Articular chondrocyte of knee joint (primary cell): ENCODE data around the gene ZNF470. TPM values are rescaled to one million over a fixed set of nuclear protein-coding genes. Genes with fewer than 3 reads are reported as not detected.

Experiments
- total RNA-seq: library from RNA; depleted of rRNA; stranded (reverse); fragments of >200 nt; gene quantifications from 2 replicates; pipeline ENCODE4 v1.2.3, GENCODE V29; 2012

ZNF470 gene
- 7.7 and 10.1 TPM in 2 replicates for total RNA-seq

DNA sequence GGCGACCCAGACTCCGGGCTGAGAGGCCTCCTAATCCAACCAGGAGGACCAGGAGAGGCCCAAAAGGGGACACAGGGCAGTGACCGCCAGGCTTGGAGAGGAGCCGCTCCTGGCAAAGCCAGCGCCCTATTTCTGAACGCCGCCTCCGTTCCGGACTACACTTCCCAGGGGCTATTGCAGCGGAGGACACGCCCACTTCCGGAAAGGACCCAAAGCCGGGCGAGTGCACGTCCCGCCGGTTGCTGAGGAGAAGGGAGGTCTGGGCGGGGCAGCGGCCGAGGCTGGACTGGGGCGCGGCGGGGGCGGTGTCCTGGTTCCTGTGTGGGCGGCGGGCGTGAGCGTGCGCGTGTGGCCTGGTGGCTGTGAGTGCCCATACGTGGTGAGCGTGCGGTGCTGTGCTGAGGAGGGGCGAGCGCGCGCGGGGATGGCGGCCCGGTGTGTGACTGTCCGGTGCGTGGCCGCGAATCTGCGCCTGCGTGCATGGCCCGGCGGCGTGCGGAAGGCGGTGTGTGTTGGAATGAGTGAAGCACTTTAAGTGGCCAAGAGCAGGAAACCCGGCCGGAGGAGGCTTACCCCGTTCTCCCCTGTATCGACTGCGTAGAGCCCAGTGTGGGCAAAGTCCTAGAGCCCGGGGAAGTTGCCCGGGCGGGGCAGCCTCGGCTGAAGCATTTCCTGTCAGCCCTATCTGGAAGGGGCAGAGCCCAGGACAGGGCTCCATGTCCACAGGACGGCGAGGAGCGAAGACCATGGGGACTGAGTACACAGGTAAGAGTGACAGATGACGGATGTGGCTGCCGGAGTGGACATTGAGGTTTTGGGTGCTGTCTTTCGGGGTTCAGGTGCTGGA is at the start of gene ZNF470:
TSS of gene ZNF470 (plus strand) at position 195 of the 847 bp plus-strand sequence. CDS start 2,844 bp downstream, outside the sequence.

DNA sequence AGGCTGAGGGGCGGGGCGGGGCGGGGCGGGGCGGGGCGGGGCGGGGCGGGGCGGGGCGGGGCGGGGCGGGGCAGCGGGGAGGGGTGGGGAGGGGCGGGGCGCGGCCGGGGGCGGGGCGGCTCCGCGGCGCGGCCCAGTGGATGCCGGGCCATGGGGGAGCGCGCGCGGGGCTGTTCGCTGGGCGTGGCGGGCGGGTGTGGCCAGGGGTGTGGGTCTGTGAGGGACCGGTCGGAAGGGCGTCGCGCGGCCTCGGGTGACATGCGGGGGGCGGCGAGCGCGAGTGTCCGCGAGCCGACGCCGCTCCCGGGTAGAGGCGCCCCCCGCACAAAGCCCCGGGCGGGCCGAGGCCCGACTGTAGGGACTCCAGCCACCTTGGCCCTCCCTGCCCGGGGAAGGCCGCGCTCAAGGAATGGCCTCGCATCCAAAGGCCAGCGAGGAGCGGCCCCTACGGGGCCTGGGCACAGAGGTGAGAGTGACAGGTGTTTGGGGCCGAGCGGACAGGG is 28.5 kb upstream of the ZNF470 start, which contains the start of gene ZFP28:
TSS of gene ZFP28 (plus strand) at position 188 of the 503 bp plus-strand sequence. CDS start at position 259, 71 bp downstream.

DNA sequence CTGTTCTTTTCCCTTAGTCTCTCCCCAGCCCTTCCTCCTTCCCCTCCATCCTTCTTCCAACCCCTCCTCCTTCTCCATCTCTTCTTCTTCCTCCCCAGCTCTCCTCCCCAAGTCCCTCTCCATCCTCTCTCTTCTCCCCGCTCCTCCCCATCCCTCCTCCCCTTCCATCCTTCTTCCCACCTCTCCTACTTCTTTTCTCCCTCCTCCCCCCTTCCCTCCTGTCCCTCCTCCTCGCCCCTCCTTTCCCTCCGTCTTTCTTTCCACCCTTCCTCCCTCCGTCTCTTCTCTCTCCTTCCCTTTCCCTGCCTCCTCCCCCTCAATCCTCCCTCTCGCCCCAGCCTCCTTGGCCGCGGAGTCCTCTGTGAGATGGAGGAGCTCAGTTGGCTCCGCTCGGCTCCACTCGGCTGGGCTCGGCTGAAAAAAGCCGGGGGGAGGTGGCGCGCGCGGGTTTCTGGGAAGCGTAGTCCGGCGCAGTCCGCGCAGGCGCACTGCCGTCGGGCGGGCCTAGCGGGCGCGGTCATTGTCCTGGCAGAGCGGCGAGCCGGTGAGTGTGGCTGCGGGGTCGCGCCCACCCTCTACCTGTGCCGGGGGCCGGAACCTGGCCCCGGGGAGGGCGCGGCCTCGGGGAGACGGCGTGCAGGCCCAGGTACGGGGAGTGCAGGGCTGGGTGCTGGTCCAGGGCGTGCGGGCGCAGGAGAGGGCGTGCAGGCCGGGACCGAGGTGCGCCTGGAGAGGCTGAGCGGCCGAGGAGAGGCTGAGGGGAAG is 27.7 kb downstream of the ZNF470 start, which contains the start of gene ZNF71:
TSS of gene ZNF71 (plus strand) at position 520 of the 765 bp plus-strand sequence. CDS start 6,257 bp downstream, outside the sequence.

Other genes with a start within 250 kb of the ZNF470 start
- 2.3 and 3.7 TPM in 2 replicates for gene ZNF582, start 173.9 kb upstream of the ZNF470 start, total RNA-seq
- 9.7 and 13.5 TPM in 2 replicates for gene ZNF583, start 163.1 kb upstream of the ZNF470 start, total RNA-seq
- 4.8 and 7.2 TPM in 2 replicates for gene ZNF667, start 90.1 kb upstream of the ZNF470 start, total RNA-seq
- gene ZNF471, start 59.6 kb upstream of the ZNF470 start, total RNA-seq = 3.9 and 5.3 TPM in 2 replicates
- gene ZFP28, start 28.5 kb upstream of the ZNF470 start, total RNA-seq = 9.7 and 10.1 TPM in 2 replicates
- 6.1 and 7.7 TPM in 2 replicates for gene ZNF71, start 27.8 kb downstream of the ZNF470 start, total RNA-seq
- 0.26 TPM in 1 of 2 replicates, not detected in the other for gene SMIM17, start 75.7 kb downstream of the ZNF470 start, total RNA-seq
- gene ZNF835, start 104.3 kb downstream of the ZNF470 start, total RNA-seq = 0.39 and 1.7 TPM in 2 replicates